ENCODE measurements around the gene FKBP1B. TPM values are rescaled to one million over a fixed set of nuclear protein-coding genes. Genes with fewer than 3 reads are reported as not detected.

FKBP1B gene
- total RNA-seq, 1 experiment from 2014 or later = 59.7 TPM

DNA sequence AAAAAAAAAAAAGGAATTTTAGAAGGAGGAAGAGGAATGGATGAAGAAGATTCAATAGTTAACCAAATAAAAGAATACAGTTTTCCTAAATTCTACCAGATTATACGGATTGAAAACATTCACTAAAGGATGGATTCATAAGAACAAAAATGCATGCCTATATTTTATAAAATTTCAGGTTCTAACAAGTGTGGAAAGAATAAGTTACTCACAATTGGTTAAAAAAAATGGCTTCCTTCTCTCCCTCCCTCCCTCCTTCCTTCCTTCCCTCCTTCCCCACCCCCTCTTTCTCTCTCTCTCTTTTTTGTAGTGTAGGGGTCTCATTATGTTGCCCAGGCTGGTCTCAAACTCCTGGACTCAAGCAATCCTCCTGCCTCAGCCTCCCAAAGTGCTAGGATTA is 36.7 kb downstream of the FKBP1B start:
- Histone ChIP-seq H3K27ac (ENCODE audit: insufficient read length, low read depth, low read length) (no peak overlapping the region), H3K9ac (ENCODE audit: extremely low read depth, insufficient read length, low read length) (no peak overlapping the region), H2BK15ac (ENCODE audit: low read depth, low read length) (no peak overlapping the region), H2BK120ac (ENCODE audit: low read depth, low read length, poor library complexity, severe bottlenecking) (no peak overlapping the region), H2BK5ac (ENCODE audit: insufficient read length, low read length) (no peak overlapping the region), H3K79me2 (ENCODE audit: insufficient read depth, low read length) (no peaks in the 10 kb centered on the region), H3K4ac (ENCODE audit: low read depth, low read length) (no peak overlapping the region), H3K23ac (ENCODE audit: insufficient read length, low read depth, low read length) (no peak overlapping the region), H2AFZ (ENCODE audit: low read length) (no peak overlapping the region), H4K5ac (ENCODE audit: insufficient read length, low read depth, low read length) (no peak overlapping the region), H3K23me2 (ENCODE audit: insufficient read length, low read depth, low read length, poor library complexity, severe bottlenecking) (peaks cover 15% of the 10 kb centered on the region), H3K56ac (ENCODE audit: insufficient read length, low read depth, low read length) (no peak overlapping the region), H3K4me1 (ENCODE audit: insufficient read depth, low read length) (peaks cover 2% of the 10 kb centered on the region; the same call in 1 of the 2 replicates), H2BK20ac (ENCODE audit: low read depth, low read length, poor library complexity, severe bottlenecking) (no peak overlapping the region), H4K20me1 (ENCODE audit: control insufficient read depth, insufficient read depth, insufficient read length) (peaks cover 2% of the 10 kb centered on the region), H3K79me1 (ENCODE audit: insufficient read depth, low read depth, low read length, poor library complexity, severe bottlenecking) (no peaks in the 10 kb centered on the region), H3K4me2 (ENCODE audit: insufficient read depth, insufficient read length, low read length) (no peak overlapping the region), H3K14ac (ENCODE audit: insufficient read depth, low read length) (no peak overlapping the region), H3T11ph (ENCODE audit: low read length) (no peak overlapping the region), H2BK12ac (ENCODE audit: insufficient read length, low read depth, low read length) (no peak overlapping the region), H4K8ac (replicated peaks; ENCODE audit: insufficient read length, low read depth, low read length) (no peak overlapping the region), H3K27me3 (ENCODE audit: insufficient read depth, low read length) (no peaks in the 10 kb centered on the region), H2AK5ac (ENCODE audit: insufficient read length, low read length) (no peak overlapping the region), H4K91ac (ENCODE audit: insufficient read length, low read depth, low read length) (no peak overlapping the region), H3K18ac (ENCODE audit: insufficient read length, low read depth, low read length) (no peak overlapping the region), H3K9me3 (ENCODE audit: control insufficient read depth, low read depth, low read length) (no peaks in the 10 kb centered on the region)
- Mint-ChIP-seq H3K27ac (no peak overlapping the region), H3K4me3 (no peak overlapping the region), H3K27me3 (ENCODE audit: low read depth) (no peaks in the 10 kb centered on the region), H3K4me1 (peaks cover 14 to 19% of the 10 kb centered on the region in 2 experiments), H3K36me3 (ENCODE audit: insufficient read depth in 1 of 3, low read depth in 3 of 3) (peaks cover 10 to 16% (median 15%) of the 10 kb centered on the region in 3 experiments; a peak in 6 of 7 replicates), H3K9me3 (no peaks in the 10 kb centered on the region)
- no peak for DNase-seq
- no CpG with 5 or more reads among the region's 1 CpG for WGBS (ENCODE audit: extremely low coverage, insufficient read length, low lambda C conversion rate)
- TF ChIP-seq, protein P1, sequence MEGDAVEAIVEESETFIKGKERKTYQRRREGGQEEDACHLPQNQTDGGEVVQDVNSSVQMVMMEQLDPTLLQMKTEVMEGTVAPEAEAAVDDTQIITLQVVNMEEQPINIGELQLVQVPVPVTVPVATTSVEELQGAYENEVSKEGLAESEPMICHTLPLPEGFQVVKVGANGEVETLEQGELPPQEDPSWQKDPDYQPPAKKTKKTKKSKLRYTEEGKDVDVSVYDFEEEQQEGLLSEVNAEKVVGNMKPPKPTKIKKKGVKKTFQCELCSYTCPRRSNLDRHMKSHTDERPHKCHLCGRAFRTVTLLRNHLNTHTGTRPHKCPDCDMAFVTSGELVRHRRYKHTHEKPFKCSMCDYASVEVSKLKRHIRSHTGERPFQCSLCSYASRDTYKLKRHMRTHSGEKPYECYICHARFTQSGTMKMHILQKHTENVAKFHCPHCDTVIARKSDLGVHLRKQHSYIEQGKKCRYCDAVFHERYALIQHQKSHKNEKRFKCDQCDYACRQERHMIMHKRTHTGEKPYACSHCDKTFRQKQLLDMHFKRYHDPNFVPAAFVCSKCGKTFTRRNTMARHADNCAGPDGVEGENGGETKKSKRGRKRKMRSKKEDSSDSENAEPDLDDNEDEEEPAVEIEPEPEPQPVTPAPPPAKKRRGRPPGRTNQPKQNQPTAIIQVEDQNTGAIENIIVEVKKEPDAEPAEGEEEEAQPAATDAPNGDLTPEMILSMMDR (conservative IDR thresholded peaks at IDR 0.05) = no peak
